T-helper 1 cell (primary cell): ENCODE results near the gene AK8.
A peak's percentile ranks its signal among the peaks of the same experiment; 100 is the strongest.

Experiments
- DNase-seq, 5 donors: peaks; one replicate each; pipeline ENCODE4 v3.0.0-alpha.2; 2012 to 2020

AK8 gene

GRCh38 chr9:132857616-132858342 is 20.3 kb downstream of the AK8 start:
- DNase-seq = no peak

DNA sequence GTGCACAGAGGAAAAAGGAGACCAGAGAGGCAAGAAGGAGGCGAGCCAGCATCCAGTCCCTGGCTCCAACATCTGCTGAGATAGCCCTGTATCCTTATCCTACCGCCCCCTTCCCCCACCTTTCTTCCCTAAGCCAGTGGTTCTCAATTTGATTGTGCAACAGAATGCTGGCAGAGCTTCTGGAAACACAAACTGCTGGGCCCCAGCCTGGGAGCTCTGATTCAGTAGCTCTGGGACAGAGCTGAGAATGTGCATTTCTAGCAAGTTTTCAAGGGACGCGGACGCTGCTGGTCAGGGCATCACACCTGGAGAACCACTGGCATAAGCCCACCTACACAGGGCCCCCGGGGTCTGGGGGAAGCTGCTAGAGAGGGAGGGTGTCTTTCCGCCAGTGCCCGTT is 21.1 kb downstream of the AK8 start:
- DNase-seq = no peak

GRCh38 chr9:132855904-132856303 is 22.2 kb downstream of the AK8 start:
- DNase-seq = no peak

DNA sequence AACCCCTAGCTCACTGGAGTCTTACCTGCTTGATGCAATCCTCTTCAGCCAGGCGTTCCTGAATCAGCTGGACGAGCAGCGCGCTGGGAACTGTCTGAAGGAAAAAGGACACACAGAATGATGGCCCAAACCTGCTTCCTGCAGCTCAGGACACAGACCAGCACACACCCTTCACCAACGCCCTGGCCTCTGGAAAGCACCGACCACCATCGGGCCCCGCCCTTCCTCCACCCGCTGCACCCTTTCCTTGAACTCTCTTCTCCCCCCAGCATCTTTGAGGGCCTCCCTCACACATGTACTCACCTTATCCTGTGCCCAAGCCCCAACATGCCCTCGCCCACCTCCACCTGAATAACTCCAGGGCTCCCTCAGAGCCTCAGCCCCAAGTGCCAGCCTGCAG is 23.3 kb downstream of the AK8 start:
- no peak for DNase-seq

DNA sequence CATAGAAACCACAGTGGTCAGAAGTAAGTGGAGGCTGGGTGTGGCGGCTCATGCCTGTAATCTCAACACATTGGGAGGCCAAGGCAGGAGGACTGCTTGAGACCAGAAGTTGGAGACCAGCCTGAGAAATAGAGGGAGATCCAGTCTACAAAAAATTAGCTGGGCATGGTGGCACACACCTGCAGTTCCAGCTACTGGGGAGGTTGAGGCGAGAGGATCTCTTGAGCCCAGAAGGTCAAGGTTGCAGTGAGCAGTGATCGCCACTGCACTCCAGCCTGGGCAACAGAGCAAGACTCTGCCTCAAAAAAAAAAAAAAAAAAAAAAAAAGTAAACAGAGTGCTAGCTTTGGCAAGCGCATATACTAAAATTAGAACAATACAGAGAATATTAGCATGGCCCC is 24.6 kb downstream of the AK8 start:
- no peak for DNase-seq

- DNase-seq = peak in 1 of 5 donors; percentile 21
Observed at GRCh38 chr9:132849185-132849706, 28.8 kb downstream of the AK8 start.

GRCh38 chr9:132846918-132847515 is 31.1 kb downstream of the AK8 start:
- DNase-seq = no peak

DNA sequence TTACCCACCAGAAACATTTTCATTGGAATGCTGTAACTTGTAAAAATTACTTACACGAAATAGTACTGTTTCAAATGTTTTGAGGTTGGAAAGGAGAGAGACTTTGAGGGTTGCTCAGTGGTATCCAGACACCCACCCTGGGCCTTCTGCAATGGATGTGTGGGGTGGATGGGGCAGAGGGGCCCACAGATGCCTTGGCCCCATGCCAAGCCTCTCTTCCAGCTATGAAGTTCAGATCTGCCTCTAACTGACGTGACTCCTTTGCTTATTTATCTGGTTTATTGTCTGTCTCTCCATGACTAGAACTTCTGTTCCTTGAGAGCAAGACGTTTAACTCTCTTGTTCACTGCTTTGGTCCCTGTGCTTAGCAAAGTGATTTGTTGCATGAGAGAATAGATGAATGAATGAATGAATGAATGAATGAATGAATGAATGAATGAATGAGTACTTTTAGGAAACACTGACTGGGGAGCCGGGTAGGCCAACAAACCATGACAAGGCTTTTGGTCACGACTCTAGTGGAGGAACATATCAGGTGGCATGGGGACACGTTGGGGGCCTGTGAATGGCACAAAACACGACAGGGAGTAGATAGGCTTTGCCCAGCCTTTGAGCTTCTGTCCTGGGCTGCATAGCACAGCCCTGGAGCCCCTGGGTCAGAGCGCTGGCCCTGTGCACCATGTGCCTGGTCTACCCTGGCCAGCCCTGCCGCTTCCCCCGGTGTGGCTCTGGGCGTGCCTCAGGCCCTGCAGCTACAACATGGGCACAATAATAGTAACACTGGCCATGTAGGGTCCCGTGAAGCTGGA is 31.8 kb downstream of the AK8 start:
- no peak for DNase-seq

DNA sequence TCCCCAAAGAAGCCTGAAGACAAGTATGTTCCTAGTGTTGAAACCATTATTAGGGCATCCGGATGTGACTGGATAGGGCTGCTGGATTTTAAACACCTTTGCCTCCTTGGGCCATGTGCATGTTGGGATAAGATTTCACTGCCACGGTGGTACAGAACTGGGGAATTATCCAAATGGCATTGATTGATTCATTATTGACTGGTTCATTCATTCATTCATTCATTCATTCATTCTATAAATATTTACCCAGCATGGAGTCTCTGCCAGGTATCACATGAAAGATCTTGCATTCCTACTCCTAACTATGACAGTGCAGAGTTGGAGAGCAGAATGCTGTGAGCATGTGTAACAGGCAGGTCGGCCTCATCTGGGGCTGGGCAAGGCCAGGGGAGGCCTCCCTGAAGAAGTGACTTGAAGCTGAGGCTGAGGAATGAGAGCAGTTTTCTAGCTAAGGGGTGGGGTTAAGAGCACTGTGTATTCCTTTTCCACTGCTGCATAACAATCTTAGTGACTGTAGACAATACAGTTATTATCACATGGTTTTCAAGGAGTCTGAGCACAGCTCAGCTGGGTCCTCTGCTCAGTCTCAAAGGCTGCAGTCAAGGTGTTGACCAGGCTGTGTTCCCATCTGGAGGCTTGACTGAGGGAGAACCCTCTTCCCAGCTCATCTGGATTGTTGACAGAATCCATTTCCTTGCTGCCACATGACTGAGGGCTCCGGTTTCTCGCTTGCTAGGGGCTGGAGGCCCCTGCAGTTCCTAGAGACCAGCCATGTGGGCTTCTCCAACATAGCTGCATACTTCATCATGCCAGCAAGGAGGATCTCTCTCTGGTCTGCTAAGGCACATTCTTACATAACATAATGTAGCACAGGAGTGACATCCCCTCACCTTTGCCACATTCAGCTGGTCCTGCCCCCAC is 35.7 kb downstream of the AK8 start:
- DNase-seq = no peak

DNA sequence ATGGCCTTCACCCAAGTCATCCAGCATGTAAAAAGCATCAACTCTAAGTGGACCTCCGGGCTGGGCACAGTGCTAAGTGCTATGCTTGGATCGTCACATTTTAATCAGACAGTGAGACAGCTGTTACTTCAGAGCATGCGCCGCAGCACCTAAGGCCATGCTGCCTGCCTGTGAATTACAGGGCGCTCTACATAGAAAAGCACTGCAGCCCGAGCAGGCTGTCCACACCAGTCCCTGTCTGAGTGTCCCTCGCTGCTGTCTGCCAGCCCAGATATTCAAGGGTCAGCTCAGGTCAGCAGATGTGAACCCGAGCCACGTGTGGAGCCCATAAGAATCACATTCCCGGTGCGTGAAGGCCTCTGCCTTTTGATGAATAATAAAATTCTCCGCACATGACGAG is 37.1 kb downstream of the AK8 start:
- DNase-seq = no peak

GRCh38 chr9:132838291-132838690 is 39.8 kb downstream of the AK8 start:
- no peak for DNase-seq

- DNase-seq = no peak
Observed at GRCh38 chr9:132837501-132838286, 40.4 kb downstream of the AK8 start.

GRCh38 chr9:132834343-132834742 is 43.7 kb downstream of the AK8 start:
- DNase-seq = no peak

DNA sequence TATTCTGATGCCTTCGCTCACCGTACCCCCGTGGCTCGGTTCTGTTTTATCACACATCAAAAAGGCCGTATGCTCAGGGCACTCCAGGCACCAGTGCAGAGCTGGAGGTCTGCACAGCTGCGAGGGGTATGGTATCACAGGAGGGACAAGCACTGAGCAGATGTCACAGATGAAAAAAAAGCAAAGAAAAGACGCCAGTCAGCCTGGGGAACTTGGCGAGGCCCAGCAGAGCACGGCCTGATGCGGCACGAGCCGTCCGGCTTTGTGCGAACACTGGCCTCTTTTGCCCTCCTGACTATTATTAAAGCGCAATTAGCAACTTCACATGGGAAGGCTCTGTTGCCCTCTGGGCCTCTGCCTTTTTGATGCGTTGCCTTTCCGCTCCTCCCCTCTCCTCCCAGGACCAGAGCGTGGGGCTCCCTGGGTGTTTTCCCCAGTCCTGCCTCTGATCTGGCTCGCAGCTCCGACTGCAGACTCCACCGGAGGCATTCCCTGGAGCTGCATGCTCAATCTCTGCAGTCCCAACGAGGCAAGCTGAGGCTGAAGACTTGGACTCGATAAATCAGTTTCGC is 44.4 kb downstream of the AK8 start:
- no peak for DNase-seq

DNA sequence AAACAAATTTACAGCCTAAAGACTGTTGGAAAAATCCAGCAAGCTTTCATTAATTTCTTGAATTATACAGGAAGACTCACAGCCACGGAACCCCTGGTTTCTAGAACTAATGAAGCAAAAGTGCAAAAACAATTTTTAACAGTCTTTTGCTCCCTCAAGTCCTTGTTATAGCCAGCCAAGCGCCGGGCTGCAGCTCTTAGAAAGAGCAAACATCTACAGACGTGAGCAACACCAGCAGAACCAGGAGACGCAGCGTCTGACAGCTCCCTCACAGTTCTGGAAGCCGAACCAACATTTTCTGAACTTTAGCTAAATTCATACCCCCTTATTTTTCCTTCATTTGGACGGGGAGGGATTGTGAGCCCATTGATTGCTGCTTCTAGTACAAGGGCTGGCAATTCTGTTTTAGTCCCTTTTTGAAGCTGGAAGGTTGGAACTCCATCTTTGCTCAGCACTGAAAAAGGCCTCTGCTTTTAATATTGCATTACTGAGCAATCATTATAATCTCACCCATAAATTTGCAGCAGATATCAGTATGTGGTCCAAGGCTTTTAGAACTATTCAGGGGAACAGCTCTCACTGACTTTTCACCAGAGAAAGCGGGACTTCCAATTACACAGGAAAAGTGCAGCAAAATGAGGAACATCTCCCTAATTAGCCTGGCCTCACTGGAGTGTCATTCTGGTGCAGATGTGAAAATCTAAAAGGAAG is 45.8 kb downstream of the AK8 start:
- DNase-seq = no peak

- no peak for DNase-seq
Observed at GRCh38 chr9:132828201-132828770, 49.8 kb downstream of the AK8 start.

DNA sequence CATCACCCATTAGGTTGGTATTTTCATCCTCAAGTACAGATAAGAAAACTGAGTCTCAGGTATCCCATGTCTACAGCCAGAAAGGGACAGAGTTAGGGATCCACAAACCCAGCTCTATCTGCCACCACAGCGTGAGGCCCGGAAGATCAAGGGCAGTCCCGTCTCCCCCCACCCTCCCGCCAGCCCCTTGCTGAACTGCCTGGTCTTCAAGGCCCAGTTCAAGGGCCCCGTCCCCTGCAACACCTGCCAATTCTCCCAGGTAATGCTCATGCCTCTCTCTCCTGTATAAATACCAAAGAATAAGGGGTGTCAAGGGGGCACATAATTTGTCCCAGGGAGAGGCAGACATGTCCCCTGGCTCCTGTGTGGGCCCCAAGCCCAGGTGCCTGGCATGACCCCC is 50.7 kb downstream of the AK8 start:
- no peak for DNase-seq

DNA sequence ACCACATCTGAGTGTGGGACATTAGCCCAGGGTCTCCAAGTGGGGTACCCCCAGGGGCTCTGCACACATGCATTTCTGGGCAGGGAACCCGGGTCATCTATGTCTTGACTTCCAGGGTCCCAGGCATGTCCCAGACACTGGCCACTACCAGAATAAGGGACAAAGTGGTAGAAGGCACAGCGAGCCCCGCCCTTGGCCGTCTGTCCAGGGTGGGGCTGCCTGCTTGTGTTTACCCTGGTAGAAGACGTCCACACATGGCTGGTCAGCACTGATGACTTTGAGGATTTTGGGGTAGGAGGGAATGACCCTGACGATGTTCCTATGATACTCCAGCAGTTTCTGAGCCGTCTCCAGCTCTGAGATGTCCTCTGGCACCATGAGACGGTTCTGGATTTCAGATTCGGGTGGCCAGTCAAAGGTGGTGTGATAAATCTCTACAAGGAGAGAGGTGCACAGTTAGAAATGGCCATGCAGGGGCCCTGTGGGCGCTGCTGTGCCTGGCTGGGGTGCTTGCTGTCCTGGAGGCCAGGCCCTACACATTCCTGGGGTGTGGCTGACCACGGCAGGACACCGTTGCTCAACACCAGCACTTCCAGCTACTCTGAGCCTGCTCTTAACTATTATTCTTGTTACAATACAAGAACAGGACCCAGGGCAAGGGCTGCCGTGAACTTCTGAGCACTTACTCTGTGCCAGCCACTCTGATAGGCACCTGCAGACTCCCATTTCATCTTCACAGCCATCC is 51.3 kb downstream of the AK8 start:
- no peak for DNase-seq

- DNase-seq = no peak
Observed at GRCh38 chr9:132826131-132826530, 52.0 kb downstream of the AK8 start.

DNA sequence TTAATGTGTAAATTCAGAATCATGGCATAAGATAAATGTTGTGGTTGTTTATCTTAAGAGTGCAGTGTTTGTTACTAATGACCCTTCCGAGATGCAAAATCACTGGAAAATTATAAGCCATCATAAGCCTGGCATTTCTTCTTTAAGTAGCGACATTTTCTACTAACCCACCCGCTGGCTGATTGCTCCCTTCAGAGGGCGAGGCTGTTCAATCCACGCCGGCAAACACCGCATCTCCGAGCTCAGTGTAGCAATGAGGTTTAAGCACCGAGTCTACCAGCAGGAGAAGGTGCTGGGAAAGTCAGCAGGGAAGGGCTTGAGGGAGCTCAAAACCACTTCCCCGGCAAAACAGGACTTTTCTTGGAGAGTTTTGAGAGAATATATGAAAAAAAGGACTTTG is 52.7 kb downstream of the AK8 start:
- DNase-seq = no peak
